Measurements from ENCODE around the gene ALPL.

Gene ALPL

GRCh38 chr1:21534146-21534545 lies 24.9 kb downstream of the ALPL start:
- Mint-ChIP-seq H3K36me3 (no peaks in the 10 kb centered on the region), H3K9me3 (no peaks in the 10 kb centered on the region), H3K4me3 (no peak overlapping the region), H3K4me1 (peaks cover 8% of the 10 kb centered on the region), H3K27me3 (no peaks in the 10 kb centered on the region), H3K27ac (peak overlapping the region; percentile 35)
- no peak for ATAC-seq

GRCh38 chr1:21534674-21535378 lies 25.6 kb downstream of the ALPL start:
- peaks cover under 1% of the 10 kb centered on the region for H3K27me3 Mint-ChIP-seq
- no peaks in the 10 kb centered on the region for H3K36me3 Mint-ChIP-seq
- peak overlapping the region; percentile 35 for H3K27ac Mint-ChIP-seq
- H3K4me1 Mint-ChIP-seq: peaks cover 8% of the 10 kb centered on the region
- H3K4me3 Mint-ChIP-seq: no peak overlapping the region
- no peaks in the 10 kb centered on the region for H3K9me3 Mint-ChIP-seq
- peak; percentile 86 for ATAC-seq

- Mint-ChIP-seq H3K27me3 (peaks cover 14% of the 10 kb centered on the region), H3K9me3 (no peaks in the 10 kb centered on the region), H3K36me3 (no peaks in the 10 kb centered on the region), H3K27ac (no peak overlapping the region), H3K4me3 (no peak overlapping the region), H3K4me1 (peaks cover 8% of the 10 kb centered on the region)
- no peak for ATAC-seq
Measured at GRCh38 chr1:21536218-21536617, 27.0 kb downstream of the ALPL start.

GRCh38 chr1:21537511-21537931 lies 28.3 kb downstream of the ALPL start:
- Mint-ChIP-seq H3K9me3 (no peaks in the 10 kb centered on the region), H3K36me3 (no peaks in the 10 kb centered on the region), H3K4me1 (peaks cover 8% of the 10 kb centered on the region), H3K27ac (no peak overlapping the region), H3K4me3 (no peak overlapping the region), H3K27me3 (peaks cover 17% of the 10 kb centered on the region)
- ATAC-seq: no peak

- peaks cover 17% of the 10 kb centered on the region for H3K27me3 Mint-ChIP-seq
- no peak for ATAC-seq
- H3K4me1 Mint-ChIP-seq: peaks cover 8% of the 10 kb centered on the region
- H3K27ac Mint-ChIP-seq: no peak overlapping the region
- H3K36me3 Mint-ChIP-seq: no peaks in the 10 kb centered on the region
- no peaks in the 10 kb centered on the region for H3K9me3 Mint-ChIP-seq
- no peak overlapping the region for H3K4me3 Mint-ChIP-seq
Measured at GRCh38 chr1:21537932-21538630, 28.9 kb downstream of the ALPL start.

- no peak overlapping the region for H3K4me3 Mint-ChIP-seq
- ATAC-seq: no peak
- H3K9me3 Mint-ChIP-seq: no peaks in the 10 kb centered on the region
- no peaks in the 10 kb centered on the region for H3K36me3 Mint-ChIP-seq
- H3K27ac Mint-ChIP-seq: no peak overlapping the region
- H3K27me3 Mint-ChIP-seq: peaks cover 17% of the 10 kb centered on the region
- H3K4me1 Mint-ChIP-seq: no peaks in the 10 kb centered on the region
Measured at GRCh38 chr1:21539933-21540332, 30.7 kb downstream of the ALPL start.

- H3K4me1 Mint-ChIP-seq: no peaks in the 10 kb centered on the region
- peaks cover 17% of the 10 kb centered on the region for H3K27me3 Mint-ChIP-seq
- no peak for ATAC-seq
- H3K27ac Mint-ChIP-seq: no peak overlapping the region
- no peaks in the 10 kb centered on the region for H3K36me3 Mint-ChIP-seq
- no peaks in the 10 kb centered on the region for H3K9me3 Mint-ChIP-seq
- H3K4me3 Mint-ChIP-seq: no peak overlapping the region
Measured at GRCh38 chr1:21541329-21541728, 32.1 kb downstream of the ALPL start.

GRCh38 chr1:21541835-21542234 lies 32.6 kb downstream of the ALPL start:
- Mint-ChIP-seq H3K36me3 (no peaks in the 10 kb centered on the region), H3K9me3 (no peaks in the 10 kb centered on the region), H3K27me3 (peaks cover 17% of the 10 kb centered on the region), H3K4me1 (no peaks in the 10 kb centered on the region), H3K4me3 (no peak overlapping the region), H3K27ac (no peak overlapping the region)
- no peak for ATAC-seq

- H3K36me3 Mint-ChIP-seq: no peaks in the 10 kb centered on the region
- H3K27ac Mint-ChIP-seq: no peak overlapping the region
- no peaks in the 10 kb centered on the region for H3K9me3 Mint-ChIP-seq
- ATAC-seq: no peak
- no peak overlapping the region for H3K4me3 Mint-ChIP-seq
- peaks cover 17% of the 10 kb centered on the region for H3K27me3 Mint-ChIP-seq
- no peaks in the 10 kb centered on the region for H3K4me1 Mint-ChIP-seq
Measured at GRCh38 chr1:21543598-21543997, 34.4 kb downstream of the ALPL start.

- Mint-ChIP-seq H3K27me3 (peaks cover 17% of the 10 kb centered on the region), H3K4me3 (no peak overlapping the region), H3K36me3 (no peaks in the 10 kb centered on the region), H3K4me1 (no peaks in the 10 kb centered on the region), H3K9me3 (no peaks in the 10 kb centered on the region), H3K27ac (no peak overlapping the region)
- ATAC-seq: no peak
Measured at GRCh38 chr1:21544095-21544494, 34.9 kb downstream of the ALPL start.

GRCh38 chr1:21546122-21546825 lies 37.1 kb downstream of the ALPL start:
- ATAC-seq: no peak
- Mint-ChIP-seq H3K4me1 (no peaks in the 10 kb centered on the region), H3K9me3 (no peaks in the 10 kb centered on the region), H3K36me3 (no peaks in the 10 kb centered on the region), H3K4me3 (no peak overlapping the region), H3K27ac (no peak overlapping the region), H3K27me3 (peaks cover 2% of the 10 kb centered on the region)

- peak; percentile 24 for ATAC-seq
- H3K4me1 Mint-ChIP-seq: peaks cover 3% of the 10 kb centered on the region
- H3K27ac Mint-ChIP-seq: no peak overlapping the region
- H3K9me3 Mint-ChIP-seq: no peaks in the 10 kb centered on the region
- H3K27me3 Mint-ChIP-seq: no peaks in the 10 kb centered on the region
- no peak overlapping the region for H3K4me3 Mint-ChIP-seq
- H3K36me3 Mint-ChIP-seq: no peaks in the 10 kb centered on the region
Measured at GRCh38 chr1:21547876-21548275, 38.7 kb downstream of the ALPL start.

GRCh38 chr1:21550097-21550496 lies 40.9 kb downstream of the ALPL start:
- no peaks in the 10 kb centered on the region for H3K9me3 Mint-ChIP-seq
- H3K27ac Mint-ChIP-seq: no peak overlapping the region
- peaks cover 8% of the 10 kb centered on the region for H3K27me3 Mint-ChIP-seq
- H3K36me3 Mint-ChIP-seq: peaks cover 4% of the 10 kb centered on the region
- no peak for ATAC-seq
- peaks cover 6% of the 10 kb centered on the region for H3K4me1 Mint-ChIP-seq
- H3K4me3 Mint-ChIP-seq: no peak overlapping the region

GRCh38 chr1:21550866-21551475 lies 41.7 kb downstream of the ALPL start:
- Mint-ChIP-seq H3K4me1 (peaks cover 6% of the 10 kb centered on the region), H3K4me3 (no peak overlapping the region), H3K9me3 (no peaks in the 10 kb centered on the region), H3K36me3 (peaks cover 4% of the 10 kb centered on the region), H3K27me3 (peaks cover 9% of the 10 kb centered on the region), H3K27ac (no peak overlapping the region)
- no peak for ATAC-seq

- H3K27me3 Mint-ChIP-seq: peaks cover 9% of the 10 kb centered on the region
- no peak overlapping the region for H3K4me3 Mint-ChIP-seq
- peaks cover 6% of the 10 kb centered on the region for H3K4me1 Mint-ChIP-seq
- H3K36me3 Mint-ChIP-seq: peaks cover 4% of the 10 kb centered on the region
- ATAC-seq: no peak
- H3K27ac Mint-ChIP-seq: no peak overlapping the region
- H3K9me3 Mint-ChIP-seq: no peaks in the 10 kb centered on the region
Measured at GRCh38 chr1:21552715-21553114, 43.5 kb downstream of the ALPL start.

All from stimulated activated memory B cell treated with anti-CD40 and anti-IgM and Interleukin-4, amounts not matched to agents 10 μg/mL and 1 μg/mL and 100 μg/mL, for 72 hours (primary cell).